HepG2 (cell line): ENCODE measurements around the gene XRCC2. TPM values are rescaled to one million over a fixed set of nuclear protein-coding genes. Genes with fewer than 3 reads are reported as not detected.

Experiments used
- ARID5B ChIP-seq: IDR thresholded peaks from 2 replicates; pipeline ENCODE4 v1.4.0; 2020; ENCODE audit warnings: mild to moderate bottlenecking, missing genetic modification reagents
- BATF2 ChIP-seq: sonication (generic); formaldehyde crosslinking; IDR thresholded peaks from 2 replicates; pipeline ENCODE4 v1.8.0; 2022; ENCODE audit warnings: mild to moderate bottlenecking, missing genetic modification reagents, moderate library complexity
- CREM ChIP-seq, 2 experiments: sonication (generic) in 1 of 2; formaldehyde crosslinking in 1 of 2; IDR thresholded peaks; 2 replicates each; pipeline versions ENCODE4 v1.4.0 to v1.6.1; 2016 to 2020; ENCODE audit warnings: antibody characterized with exemption in 1 of 2, mild to moderate bottlenecking in 1 of 2, missing genetic modification reagents in 1 of 2
- FOXK1 ChIP-seq: sonication (generic); formaldehyde crosslinking; IDR thresholded peaks from 2 replicates; pipeline ENCODE4 v1.4.0; 2020; ENCODE audit warnings: low read depth, missing genetic modification reagents, borderline replicate concordance
- HMG20B ChIP-seq: conservative IDR thresholded peaks from 2 replicates; pipeline ENCODE4 v1.6.1; 2016; ENCODE audit warnings: missing genetic modification reagents, missing compliant biosample characterization
- KAT8 ChIP-seq: IDR thresholded peaks from 2 replicates; pipeline ENCODE4 v1.6.1; 2016; ENCODE audit warnings: missing genetic modification reagents, missing compliant biosample characterization
- MNT ChIP-seq: fragments of 450-650 bp; IDR thresholded peaks from 2 replicates; pipeline ENCODE4 v1.6.1; 2016
- SRSF4 ChIP-seq: fragments of 200-400 bp; formaldehyde crosslinking; IDR thresholded peaks from one replicate; pipeline ENCODE4 v1.6.1; 2018; ENCODE audit warnings: mild to moderate bottlenecking, low read depth, low read length, moderate library complexity; ENCODE audit not compliant: poor library complexity, severe bottlenecking
- SSRP1 ChIP-seq: IDR thresholded peaks from 2 replicates; pipeline ENCODE4 v1.6.1; 2016; ENCODE audit warnings: control low read depth
- TAF15 ChIP-seq: fragments of 200-400 bp; formaldehyde crosslinking; IDR thresholded peaks from one replicate; pipeline ENCODE4 v1.6.1; 2018; ENCODE audit warnings: mild to moderate bottlenecking, low read depth, low read length; ENCODE audit not compliant: poor library complexity, severe bottlenecking
- TEAD3 ChIP-seq: optimal IDR thresholded peaks from 2 replicates; pipeline ENCODE3; 2016; ENCODE audit warnings: borderline replicate concordance
- ZBTB1 ChIP-seq: sonication (generic); formaldehyde crosslinking; IDR thresholded peaks from 2 replicates; pipeline ENCODE4 v1.4.0; 2020; ENCODE audit warnings: missing genetic modification reagents, borderline replicate concordance
- ZNF160 ChIP-seq: sonication (generic); formaldehyde crosslinking; IDR thresholded peaks from 2 replicates; pipeline ENCODE4 v1.8.0; 2022; ENCODE audit warnings: mild to moderate bottlenecking, inconsistent platforms, missing genetic modification reagents
- ZNF550 ChIP-seq: sonication (generic); formaldehyde crosslinking; IDR thresholded peaks from 2 replicates; pipeline ENCODE4 v1.4.0; 2020; ENCODE audit warnings: mild to moderate bottlenecking, missing genetic modification reagents, borderline replicate concordance
- ZNF569 ChIP-seq: sonication (generic); formaldehyde crosslinking; IDR thresholded peaks from 2 replicates; pipeline ENCODE4 v1.5.0; 2020; ENCODE audit warnings: mild to moderate bottlenecking, missing genetic modification reagents, moderate library complexity, borderline replicate concordance
- polyA plus RNA-seq, 8 experiments: library from polyadenylated mRNA; depleted of rRNA in 3 of 8; stranded (reverse) in 7 of 8; unstranded in 1 of 8; fragments of >200 nt; fragmentation: Illumina TruSeq in 4 of 8; extraction: Trizol in 4 of 8; gene quantifications; 2 replicates each; pipeline versions ENCODE4 v1.2.1 to v1.2.3, GENCODE V29; 2011 to 2016; ENCODE audit warnings: low read depth in 4 of 8, missing spikeins in 1 of 8, mixed read lengths in 1 of 8; ENCODE audit not compliant: insufficient read depth in 1 of 8
- total RNA-seq, 5 experiments: library from RNA; depleted of rRNA; stranded (reverse); fragments of >200 nt; fragmentation: Illumina TruSeq; extraction: Trizol; gene quantifications; 2 replicates each; pipeline ENCODE4 v1.2.3, GENCODE V29; 2016; ENCODE audit warnings: low read depth in 1 of 5
- TF ChIP-seq, protein P1 (sequence below): sonication (generic); formaldehyde crosslinking; conservative IDR thresholded peaks from 2 replicates; pipeline ENCODE4 v1.8.1; 2023; ENCODE audit warnings: missing genetic modification reagents
- TF ChIP-seq, protein P2 (sequence below): sonication (generic); formaldehyde crosslinking; IDR thresholded peaks from 2 replicates; pipeline ENCODE4 v1.8.1; 2022; ENCODE audit warnings: mild to moderate bottlenecking, missing genetic modification reagents
- TF ChIP-seq, protein P3 (sequence below): sonication (generic); formaldehyde crosslinking; IDR thresholded peaks from 2 replicates; pipeline ENCODE4 v1.4.0; 2020; ENCODE audit warnings: missing genetic modification reagents; ENCODE audit errors: not compliant biosample characterization

XRCC2 gene
- total and polyA plus RNA-seq, 2 of the 13 experiments (the other 11 are each of a cell fraction or from before 2014, with no cell fraction given) = 3.8 to 14.5 TPM

GRCh38 chr7:152675759-152676636 is at the start of gene XRCC2 (continued):
- TF ChIP-seq ZNF550 = no peak
- TF ChIP-seq ZNF160 (CRISPR knock-in tag) = peak; percentile 60; the same call in 1 of the 2 replicates
- TF ChIP-seq TEAD3 (CRISPR knock-in tag) = peak; percentile 47
- TF ChIP-seq SRSF4 = no peak
- 0 out of 2 replicates have a peak, but pooled peaks have one; percentile 69 for TF ChIP-seq FOXK1 (CRISPR knock-in tag)
- TF ChIP-seq SSRP1 (CRISPR knock-in tag) = no peak
- TF ChIP-seq TAF15 = no peak
- TF ChIP-seq, protein P1, sequence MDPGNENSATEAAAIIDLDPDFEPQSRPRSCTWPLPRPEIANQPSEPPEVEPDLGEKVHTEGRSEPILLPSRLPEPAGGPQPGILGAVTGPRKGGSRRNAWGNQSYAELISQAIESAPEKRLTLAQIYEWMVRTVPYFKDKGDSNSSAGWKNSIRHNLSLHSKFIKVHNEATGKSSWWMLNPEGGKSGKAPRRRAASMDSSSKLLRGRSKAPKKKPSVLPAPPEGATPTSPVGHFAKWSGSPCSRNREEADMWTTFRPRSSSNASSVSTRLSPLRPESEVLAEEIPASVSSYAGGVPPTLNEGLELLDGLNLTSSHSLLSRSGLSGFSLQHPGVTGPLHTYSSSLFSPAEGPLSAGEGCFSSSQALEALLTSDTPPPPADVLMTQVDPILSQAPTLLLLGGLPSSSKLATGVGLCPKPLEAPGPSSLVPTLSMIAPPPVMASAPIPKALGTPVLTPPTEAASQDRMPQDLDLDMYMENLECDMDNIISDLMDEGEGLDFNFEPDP = no peak
- TF ChIP-seq, protein P2, sequence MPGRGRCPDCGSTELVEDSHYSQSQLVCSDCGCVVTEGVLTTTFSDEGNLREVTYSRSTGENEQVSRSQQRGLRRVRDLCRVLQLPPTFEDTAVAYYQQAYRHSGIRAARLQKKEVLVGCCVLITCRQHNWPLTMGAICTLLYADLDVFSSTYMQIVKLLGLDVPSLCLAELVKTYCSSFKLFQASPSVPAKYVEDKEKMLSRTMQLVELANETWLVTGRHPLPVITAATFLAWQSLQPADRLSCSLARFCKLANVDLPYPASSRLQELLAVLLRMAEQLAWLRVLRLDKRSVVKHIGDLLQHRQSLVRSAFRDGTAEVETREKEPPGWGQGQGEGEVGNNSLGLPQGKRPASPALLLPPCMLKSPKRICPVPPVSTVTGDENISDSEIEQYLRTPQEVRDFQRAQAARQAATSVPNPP (CRISPR knock-in tag) = no peak
- peak; percentile 43 for TF ChIP-seq MNT
- TF ChIP-seq, protein P3, sequence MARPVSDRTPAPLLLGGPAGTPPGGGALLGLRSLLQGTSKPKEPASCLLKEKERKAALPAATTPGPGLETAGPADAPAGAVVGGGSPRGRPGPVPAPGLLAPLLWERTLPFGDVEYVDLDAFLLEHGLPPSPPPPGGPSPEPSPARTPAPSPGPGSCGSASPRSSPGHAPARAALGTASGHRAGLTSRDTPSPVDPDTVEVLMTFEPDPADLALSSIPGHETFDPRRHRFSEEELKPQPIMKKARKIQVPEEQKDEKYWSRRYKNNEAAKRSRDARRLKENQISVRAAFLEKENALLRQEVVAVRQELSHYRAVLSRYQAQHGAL (CRISPR knock-in tag) = peak; percentile 45
- TF ChIP-seq HMG20B = no peak
- TF ChIP-seq ZBTB1 = no peak
- peak; percentile 96 for TF ChIP-seq KAT8
- TF ChIP-seq ARID5B (CRISPR knock-in tag) = peak; percentile 10; the same call in 1 of the 2 replicates
- TF ChIP-seq BATF2 = no peak
- TF ChIP-seq CREM (IDR thresholded peaks at IDR 0.05) = peak; percentile 92
- peak; percentile 61; the same call in 1 of the 2 replicates for TF ChIP-seq CREM (CRISPR knock-in tag; IDR thresholded peaks at IDR 0.05)
- no peak for TF ChIP-seq ZNF569 (CRISPR knock-in tag)
